Small intestine (tissue), 7 donors: Measurements from ENCODE around the gene SYTL3. TPM values are rescaled to one million over a fixed set of nuclear protein-coding genes. Genes with fewer than 3 reads are reported as not detected.

Experiments
- DNase-seq, 2 donors: peaks; one replicate each; pipeline versions ENCODE4 v3.0.0 to v3.0.0-alpha.2; 2013
- FAIRE-seq: peaks from 2 replicates; lab custom pipeline; 2012; peaks lifted over from hg19 to GRCh38; lab: Jason Lieb, UNC
- H3K27ac ChIP-seq, 3 donors: one replicate each; pipeline ENCODE4 v1.5.1; 2013; ENCODE audit warnings: low read length in 2 of 3, mild to moderate bottlenecking in 2 of 3, control low read depth in 1 of 3, inconsistent platforms in 1 of 3, low read depth in 1 of 3, moderate library complexity in 1 of 3
- H3K27me3 ChIP-seq, 3 donors: one replicate each; pipeline ENCODE4 v1.6.1; 2013; ENCODE audit warnings: low read length in 3 of 3, inconsistent platforms in 1 of 3; ENCODE audit not compliant: control insufficient read depth in 3 of 3, insufficient read depth in 3 of 3
- H3K36me3 ChIP-seq, 3 donors: one replicate each; pipeline ENCODE4 v1.6.1; 2013; ENCODE audit warnings: low read length in 3 of 3, inconsistent platforms in 1 of 3, low read depth in 1 of 3, mild to moderate bottlenecking in 1 of 3, moderate library complexity in 1 of 3; ENCODE audit not compliant: control insufficient read depth in 3 of 3, insufficient read depth in 2 of 3
- H3K4me1 ChIP-seq, 3 donors: one replicate each; pipeline ENCODE4 v1.6.1; 2013; ENCODE audit warnings: low read length in 2 of 3, inconsistent platforms in 1 of 3, low read depth in 1 of 3, mild to moderate bottlenecking in 1 of 3, moderate library complexity in 1 of 3; ENCODE audit not compliant: control insufficient read depth in 3 of 3, insufficient read depth in 2 of 3
- H3K4me3 ChIP-seq, 3 donors: one replicate each; pipeline ENCODE4 v1.5.1; 2013; ENCODE audit warnings: low read length in 3 of 3, control low read depth in 1 of 3, inconsistent platforms in 1 of 3, low read depth in 1 of 3, mild to moderate bottlenecking in 1 of 3, moderate library complexity in 1 of 3
- H3K9me3 ChIP-seq, 2 donors: one replicate each; pipeline ENCODE4 v1.6.1; 2013; ENCODE audit warnings: low read depth in 1 of 2, low read length in 1 of 2; ENCODE audit not compliant: control insufficient read depth in 2 of 2, insufficient read depth in 1 of 2
- WGBS, 3 donors: extraction: QIAGEN DNeasy Blood & Tissue Kit; methylation state at CpG; one replicate each; pipeline ENCODE4 v1.1.7; 2013; 5-methylcytosine and 5-hydroxymethylcytosine counted together
- polyA plus RNA-seq, 4 donors: library from polyadenylated mRNA; stranded (reverse) in 3 of 4; unstranded in 1 of 4; fragments of 200-250 nt in 3 of 4; fragments of 120-200 nt in 1 of 4; gene quantifications; one replicate each; pipeline versions ENCODE4 v1.2.1 to v1.2.3, GENCODE V29; 2013
- donor health status: healthy with polysubstance abuse.
- donor health status: control.
- donor health status: control.
- donor health status: Bipolar disorder and iron deficiency.
- donor health status: healthy.

The SYTL3 gene
- polyA plus RNA-seq, 4 donors = 2.9 to 5.7 (median 4.4) TPM

GRCh38 chr6:158626360-158627167 is 23.3 kb upstream of the SYTL3 start:
- H3K27me3 ChIP-seq = no peaks in the 10 kb centered on the region
- H3K36me3 ChIP-seq = peaks cover 2 to 87% (median 23%) of the 10 kb centered on the region in 3 donors
- peaks cover 0 to 13% (median 4%) of the 10 kb centered on the region in 3 donors for H3K4me1 ChIP-seq
- H3K4me3 ChIP-seq = no peak overlapping the region
- FAIRE-seq (no peak), DNase-seq (no peak)
- H3K27ac ChIP-seq = no peak overlapping the region
- no peaks in the 10 kb centered on the region for H3K9me3 ChIP-seq
- WGBS, 3 donors = 73 to 85% (median 78%) methylated on average over 6 of the region's 6 CpGs

- Histone ChIP-seq H3K4me3 (no peak overlapping the region), H3K36me3 (peaks cover 0 to 82% (median 19%) of the 10 kb centered on the region in 3 donors), H3K27me3 (no peaks in the 10 kb centered on the region), H3K9me3 (no peaks in the 10 kb centered on the region), H3K4me1 (peaks cover 0 to 19% (median 6%) of the 10 kb centered on the region in 3 donors), H3K27ac (no peak overlapping the region)
- FAIRE-seq (no peak), DNase-seq (no peak)
- 94 to 97% (median 95%) methylated on average over 20 of the region's 20 CpGs for WGBS, 3 donors
Measured at GRCh38 chr6:158627168-158627939, 22.5 kb upstream of the SYTL3 start.

- 91 to 92% (median 91%) methylated on average over 9 of the region's 9 CpGs for WGBS, 3 donors
- no peak overlapping the region for H3K4me3 ChIP-seq
- FAIRE-seq = no peak
Measured at GRCh38 chr6:158627940-158628211, 22.0 kb upstream of the SYTL3 start.

GRCh38 chr6:158628542-158628941 is 21.3 kb upstream of the SYTL3 start:
- no peak overlapping the region for H3K27ac ChIP-seq
- DNase-seq = no peak
- H3K36me3 ChIP-seq = peaks cover 0 to 85% (median 18%) of the 10 kb centered on the region in 3 donors

More at GRCh38 chr6:158627940-158628211, 22.0 kb upstream of the SYTL3 start:
- no peak for DNase-seq
- Histone ChIP-seq H3K4me1 (peaks cover 0 to 19% (median 7%) of the 10 kb centered on the region in 3 donors), H3K27ac (no peak overlapping the region), H3K9me3 (no peaks in the 10 kb centered on the region), H3K36me3 (peaks cover 0 to 81% (median 18%) of the 10 kb centered on the region in 3 donors), H3K27me3 (no peaks in the 10 kb centered on the region)

DNA sequence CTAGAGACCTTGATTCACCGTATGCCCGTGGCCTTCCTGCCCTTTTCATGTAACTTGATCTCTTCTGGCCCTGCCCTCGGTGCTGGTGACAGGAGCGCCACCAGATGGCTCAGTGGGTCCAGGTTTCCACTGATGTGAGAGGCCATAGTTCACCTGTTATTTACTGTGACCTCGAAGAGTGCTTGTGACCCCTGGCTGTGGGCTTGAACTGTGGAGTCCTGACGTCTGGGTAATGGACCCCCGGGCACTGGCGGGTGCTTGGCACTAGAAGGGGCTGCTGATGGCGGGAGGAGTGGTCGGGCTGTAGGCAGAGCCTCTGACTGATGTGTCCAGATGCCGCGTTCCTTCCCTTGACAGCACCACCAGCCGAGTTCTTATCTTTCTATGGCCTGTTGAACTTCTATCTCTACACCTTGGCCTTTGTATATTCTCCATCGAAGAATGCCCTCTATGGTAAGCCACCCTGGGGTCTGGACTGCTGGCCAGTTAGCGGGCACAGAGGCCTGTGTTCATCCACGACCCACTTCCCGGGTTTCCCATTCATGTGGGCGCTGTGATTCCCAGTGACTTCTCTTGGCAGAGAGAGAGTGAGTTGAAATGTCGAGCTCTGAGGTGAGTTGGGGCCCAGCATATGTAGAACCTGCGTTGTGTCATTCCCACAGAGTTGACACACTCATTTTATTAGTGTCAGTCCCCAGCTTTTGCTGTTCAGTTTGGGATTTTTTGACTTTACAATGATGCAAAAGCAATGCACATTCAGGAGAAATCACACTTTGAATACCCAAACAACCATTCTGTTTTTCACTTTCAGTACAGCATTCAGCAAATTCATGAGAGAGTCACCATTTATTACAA is 20.3 kb upstream of the SYTL3 start:
- Histone ChIP-seq H3K4me3 (no peak overlapping the region), H3K9me3 (no peaks in the 10 kb centered on the region), H3K27me3 (no peaks in the 10 kb centered on the region), H3K4me1 (peaks cover 0 to 19% (median 7%) of the 10 kb centered on the region in 3 donors), H3K27ac (peak overlapping the region in 1 of 3 donors; percentile 42), H3K36me3 (peaks cover 0 to 74% (median 18%) of the 10 kb centered on the region in 3 donors)
- no peak for FAIRE-seq
- peak in 1 of 2 donors; percentile 57 for DNase-seq
- WGBS, 3 donors = 68 to 81% (median 78%) methylated on average over 19 to 20 of the region's 20 CpGs

More at GRCh38 chr6:158628542-158628941, 21.3 kb upstream of the SYTL3 start:
- no peak overlapping the region for H3K4me3 ChIP-seq
- no peaks in the 10 kb centered on the region for H3K9me3 ChIP-seq
- H3K27me3 ChIP-seq = no peaks in the 10 kb centered on the region
- no peak for FAIRE-seq
- WGBS, 3 donors = 93 to 94% (median 94%) methylated on average over 17 of the region's 17 CpGs
- peaks cover 0 to 19% (median 7%) of the 10 kb centered on the region in 3 donors for H3K4me1 ChIP-seq

DNA sequence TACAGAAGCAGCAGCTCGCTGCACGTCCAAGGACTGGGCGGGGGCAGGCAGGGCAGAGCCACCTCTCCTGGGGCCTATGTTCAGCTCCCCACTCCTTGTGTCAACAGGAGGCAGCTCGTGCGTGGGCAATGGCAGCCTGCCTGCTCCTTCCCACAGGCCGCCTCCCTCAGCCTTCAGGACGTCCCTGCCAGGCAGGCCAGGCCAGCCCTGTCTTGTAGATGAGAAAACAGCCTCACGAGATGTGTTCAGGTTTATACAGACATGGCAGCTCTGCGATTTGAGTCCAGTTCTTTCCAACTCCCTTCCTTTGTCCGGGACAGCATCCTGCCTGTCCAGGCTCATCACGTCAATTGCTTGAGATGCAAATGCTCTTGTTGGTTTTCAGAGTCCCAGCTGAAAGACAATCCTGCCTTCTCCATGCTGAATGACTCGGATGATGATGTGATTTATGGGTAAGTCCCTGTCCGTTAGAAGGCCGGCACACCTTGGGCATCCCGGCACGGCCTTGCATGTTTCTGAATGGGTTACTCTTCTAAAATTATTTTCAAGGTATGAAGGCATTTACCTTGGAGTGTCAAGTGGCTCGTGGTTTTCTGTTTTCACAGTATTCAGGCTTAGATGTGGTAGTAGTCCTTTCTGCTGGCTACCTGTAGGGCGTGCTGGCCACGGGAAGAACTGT is 18.8 kb upstream of the SYTL3 start:
- Histone ChIP-seq H3K36me3 (peaks cover 3 to 69% (median 16%) of the 10 kb centered on the region in 3 donors), H3K4me1 (peaks cover 0 to 19% (median 7%) of the 10 kb centered on the region in 3 donors), H3K9me3 (no peaks in the 10 kb centered on the region), H3K4me3 (no peak overlapping the region), H3K27ac (peak overlapping the region; percentile 72 to 95 (median 89)), H3K27me3 (no peaks in the 10 kb centered on the region)
- DNase-seq (peak; percentile 26 to 62), FAIRE-seq (no peak)
- 47 to 59% (median 53%) methylated on average over 19 of the region's 19 CpGs for WGBS, 3 donors

- FAIRE-seq (no peak), DNase-seq (peak; percentile 77 to 93)
- H3K4me3 ChIP-seq = no peak overlapping the region
Measured at GRCh38 chr6:158631678-158632537, 17.9 kb upstream of the SYTL3 start.

More at GRCh38 chr6:158631678-158632537, 17.9 kb upstream of the SYTL3 start:
- H3K27me3 ChIP-seq = no peaks in the 10 kb centered on the region
- 23 to 32% (median 30%) methylated on average over 19 of the region's 19 CpGs for WGBS, 3 donors
- peaks cover 0 to 19% (median 7%) of the 10 kb centered on the region in 3 donors for H3K4me1 ChIP-seq
- peak overlapping the region; percentile 72 to 95 (median 89) for H3K27ac ChIP-seq
- H3K9me3 ChIP-seq = no peaks in the 10 kb centered on the region
- H3K36me3 ChIP-seq = peaks cover 3 to 68% (median 19%) of the 10 kb centered on the region in 3 donors
